Stimulated activated CD4-positive, alpha-beta T cell treated with anti-CD3 and anti-CD28 coated beads, Interleukin-4, amount 100 ng/mL, for 4 hours (primary cell): Measurements from ENCODE around the gene AKTIP.
"Not testable (repeated sequence)": the region's sequence is repeated elsewhere in the genome, so short reads cannot be mapped to it uniquely, and the experiment has no call there.

Source experiments
- DNase-seq, 2 experiments: peaks; one replicate each; pipeline ENCODE4 v3.0.0-alpha.2; 2020

AKTIP gene

DNA sequence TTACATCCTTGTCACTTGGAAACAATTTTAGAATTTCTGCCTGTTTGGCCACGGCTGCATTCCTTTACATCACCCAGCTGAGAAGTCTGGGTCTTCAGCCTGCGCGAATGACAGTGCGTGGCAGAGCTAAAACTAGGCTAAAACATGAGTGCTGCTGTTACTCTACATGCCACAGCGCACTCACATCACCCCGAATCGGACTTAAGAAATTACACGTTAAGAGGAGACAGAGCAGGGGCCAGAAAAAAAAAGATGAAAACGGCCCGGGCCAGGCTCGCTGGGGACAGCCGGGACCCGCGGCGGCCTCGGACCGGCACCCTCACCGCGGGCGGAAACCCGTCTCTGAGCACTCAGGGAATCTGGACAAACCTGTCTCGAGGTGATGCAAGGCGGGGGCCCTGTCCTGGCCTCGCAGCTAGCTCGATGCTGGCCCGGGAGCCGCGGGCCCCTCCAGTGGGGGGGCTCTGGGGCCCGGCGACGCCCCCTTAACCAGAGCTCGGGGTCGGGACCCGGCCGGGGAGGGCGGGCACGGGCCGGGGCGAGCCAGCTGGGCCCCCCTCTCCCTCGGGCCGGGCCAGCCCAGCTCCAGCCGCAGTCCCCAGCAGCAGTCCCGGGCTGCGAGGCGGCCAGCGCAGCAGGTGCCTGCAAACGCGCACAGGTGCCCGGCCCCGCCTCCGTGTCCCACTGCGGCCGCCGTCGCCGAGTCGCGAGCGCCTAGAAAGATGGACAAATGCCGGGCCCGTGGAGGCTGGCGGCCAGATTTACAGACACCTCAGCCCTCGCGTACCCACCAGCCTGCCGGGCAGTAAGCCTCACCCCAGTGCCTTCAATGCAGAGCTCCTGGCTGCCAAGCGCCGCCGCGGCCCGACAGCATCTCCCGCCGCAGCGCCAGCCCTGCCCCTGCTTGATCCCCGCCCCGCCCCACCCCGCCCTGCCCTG, at the start of gene AKTIP:
TSS of gene AKTIP (minus strand) at position 879 of the 939 bp plus-strand sequence. CDS start 2,950 bp downstream, outside the sequence.
- DNase-seq, result peak in 1 of 2 experiments; percentile 66

GRCh38 chr16:53549970-53550690, 47.1 kb upstream of the AKTIP start:
- peak; percentile 42 to 45 for DNase-seq

GRCh38 chr16:53546988-53547391, 44.0 kb upstream of the AKTIP start:
- DNase-seq, result no peak

DNA sequence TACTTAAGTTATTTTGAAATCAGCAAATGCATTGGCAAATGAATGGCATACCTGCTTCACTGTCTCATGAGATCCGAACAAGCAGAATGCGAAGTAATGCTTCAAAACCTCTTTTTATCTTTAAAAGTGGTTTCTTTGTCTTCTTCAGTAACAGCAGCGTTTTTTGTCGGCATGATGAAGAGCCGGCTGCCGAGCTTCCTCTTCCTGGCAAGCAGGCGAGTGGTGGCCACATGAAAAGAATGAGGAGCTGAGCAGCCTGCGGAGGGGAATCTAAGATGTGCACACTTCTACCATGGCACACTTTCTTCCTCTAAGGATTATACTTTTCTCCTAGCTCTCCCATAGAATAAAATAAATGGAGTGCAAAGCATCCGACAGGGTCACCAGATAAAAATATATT, 42.4 kb upstream of the AKTIP start:
- peak; percentile 17 to 31 for DNase-seq

GRCh38 chr16:53542283-53542682, 39.3 kb upstream of the AKTIP start:
- no peak for DNase-seq

GRCh38 chr16:53541326-53541725, 38.3 kb upstream of the AKTIP start:
- no peak for DNase-seq

DNA sequence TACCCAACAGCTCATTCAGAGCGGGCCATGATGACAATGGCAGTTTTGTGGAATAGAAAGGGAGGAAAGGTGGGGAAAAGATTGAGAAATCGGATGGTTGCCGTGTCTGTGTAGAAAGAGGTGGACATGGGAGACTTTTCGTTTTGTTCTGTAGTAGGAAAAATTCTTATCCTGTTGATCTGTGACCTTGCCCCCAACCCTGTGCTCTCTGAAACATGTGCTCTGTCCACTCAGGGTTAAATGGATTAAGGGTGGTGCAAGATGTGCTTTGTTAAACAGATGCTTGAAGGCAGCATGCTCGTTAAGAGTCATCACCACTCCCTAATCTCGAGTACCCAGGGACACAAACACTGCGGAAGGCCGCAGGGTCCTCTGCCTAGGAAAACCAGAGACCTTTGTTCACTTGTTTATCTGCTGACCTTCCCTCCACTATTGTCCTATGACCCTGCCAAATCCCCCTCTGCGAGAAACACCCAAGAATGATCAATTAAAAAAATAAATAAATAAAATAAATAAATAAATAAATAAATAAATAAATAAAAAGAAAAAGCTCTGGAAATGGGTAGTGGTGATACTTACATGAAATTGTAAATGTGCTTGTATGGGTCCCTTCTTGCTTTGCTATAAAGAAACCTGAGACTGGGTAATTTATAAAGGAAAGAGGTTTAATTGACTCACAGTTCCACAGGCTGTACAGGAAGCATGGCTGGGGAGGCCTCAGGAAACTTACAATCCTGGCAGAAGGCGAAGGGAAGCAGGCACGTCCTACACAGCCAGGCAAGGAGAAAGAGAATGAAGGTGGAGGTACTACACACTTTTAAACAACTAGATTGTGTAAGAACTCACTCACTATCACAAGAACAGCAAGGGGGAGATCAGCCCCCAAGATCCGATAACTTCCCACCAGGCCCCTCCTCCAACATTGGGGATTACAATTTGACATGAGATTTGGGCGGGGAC, 37.0 kb upstream of the AKTIP start:
- not testable (repeated sequence) for DNase-seq

DNA sequence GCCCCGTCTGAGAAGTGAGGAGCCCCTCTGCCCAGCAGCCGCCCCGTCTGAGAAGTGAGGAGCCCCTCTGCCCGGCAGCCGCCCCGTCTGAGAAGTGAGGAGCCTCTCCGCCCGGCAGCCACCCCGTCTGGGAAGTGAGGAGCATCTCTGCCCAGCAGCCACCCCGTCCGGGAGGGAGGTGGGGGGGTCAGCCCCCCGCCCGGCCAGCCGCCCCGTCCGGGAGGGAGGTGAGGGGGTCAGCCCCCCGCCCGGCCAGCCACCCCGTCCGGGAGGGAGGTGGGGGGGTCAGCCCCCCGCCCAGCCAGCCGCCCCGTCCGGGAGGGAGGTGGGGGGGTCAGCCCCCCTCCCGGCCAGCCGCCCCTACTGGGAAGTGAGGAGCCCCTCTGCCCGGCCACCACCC, 36.3 kb upstream of the AKTIP start:
- not testable (repeated sequence) for DNase-seq

GRCh38 chr16:53537626-53538025, 34.6 kb upstream of the AKTIP start:
- no peak for DNase-seq

DNA sequence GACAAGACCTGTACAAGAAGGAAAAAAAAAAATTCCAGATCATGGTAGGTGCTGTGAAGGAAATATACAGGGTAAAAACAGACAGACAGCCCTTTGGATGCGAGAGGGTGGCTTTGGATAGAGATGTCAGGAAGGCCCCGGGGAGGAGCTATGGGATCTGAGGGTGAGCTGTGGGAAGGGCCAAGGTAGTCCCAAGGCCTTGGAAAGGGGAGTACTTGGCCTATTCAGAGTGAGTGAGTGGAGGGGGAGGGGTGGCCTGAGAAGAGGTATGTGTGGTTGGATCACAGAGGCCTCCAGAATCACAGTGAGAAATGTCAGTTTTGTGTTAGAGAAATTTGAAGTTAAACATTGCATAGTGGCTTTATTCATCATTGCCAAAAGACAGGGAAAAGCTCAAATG, 31.2 kb upstream of the AKTIP start:
- DNase-seq, result no peak

- DNase-seq, result no peak
Measured at GRCh38 chr16:53530741-53531140, 27.7 kb upstream of the AKTIP start.

DNA sequence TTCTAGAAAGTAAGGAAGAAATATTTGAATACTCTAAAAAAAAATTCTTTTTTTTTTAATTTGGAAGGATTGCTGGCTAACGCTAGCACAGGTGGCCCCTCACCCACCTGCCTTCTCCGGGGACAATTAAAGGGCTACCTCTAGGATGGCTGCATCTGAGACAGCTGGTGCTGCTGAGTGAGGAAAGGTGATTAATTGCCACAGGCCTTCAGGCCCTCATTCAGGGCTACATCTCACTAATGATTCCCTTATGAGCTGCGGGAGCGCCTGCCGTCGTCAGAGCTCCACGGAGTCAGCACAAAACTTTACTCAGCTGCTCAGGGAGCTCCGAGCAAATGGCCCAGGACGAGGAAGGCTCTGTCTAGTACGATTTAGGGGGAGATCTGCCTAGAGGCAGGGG, 27.0 kb upstream of the AKTIP start:
- no peak for DNase-seq

DNA sequence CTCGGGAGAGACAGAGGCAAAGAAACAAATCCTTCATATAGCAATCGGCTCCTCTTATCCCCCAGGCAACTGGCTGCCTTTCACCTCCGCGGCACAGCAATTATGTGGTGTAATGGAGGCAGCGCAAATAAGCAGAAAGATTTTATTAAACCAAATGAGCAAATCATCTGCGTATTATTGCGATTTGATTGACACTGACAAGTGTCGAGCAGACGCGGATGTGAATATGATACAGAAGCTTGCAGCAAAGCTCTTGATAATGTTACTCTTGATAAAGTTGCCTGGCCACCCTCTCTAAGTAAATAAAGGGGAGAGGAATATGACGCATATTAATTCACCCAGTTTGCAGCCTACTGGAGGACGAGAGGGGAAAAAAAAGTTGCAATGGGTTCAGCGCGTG, 26.5 kb upstream of the AKTIP start:
- DNase-seq, result no peak

- no peak for DNase-seq
Measured at GRCh38 chr16:53528797-53529196, 25.8 kb upstream of the AKTIP start.

- DNase-seq, result no peak
Measured at GRCh38 chr16:53523971-53524548, 21.1 kb upstream of the AKTIP start.

GRCh38 chr16:53523126-53523804, 20.3 kb upstream of the AKTIP start:
- DNase-seq, result no peak

DNA sequence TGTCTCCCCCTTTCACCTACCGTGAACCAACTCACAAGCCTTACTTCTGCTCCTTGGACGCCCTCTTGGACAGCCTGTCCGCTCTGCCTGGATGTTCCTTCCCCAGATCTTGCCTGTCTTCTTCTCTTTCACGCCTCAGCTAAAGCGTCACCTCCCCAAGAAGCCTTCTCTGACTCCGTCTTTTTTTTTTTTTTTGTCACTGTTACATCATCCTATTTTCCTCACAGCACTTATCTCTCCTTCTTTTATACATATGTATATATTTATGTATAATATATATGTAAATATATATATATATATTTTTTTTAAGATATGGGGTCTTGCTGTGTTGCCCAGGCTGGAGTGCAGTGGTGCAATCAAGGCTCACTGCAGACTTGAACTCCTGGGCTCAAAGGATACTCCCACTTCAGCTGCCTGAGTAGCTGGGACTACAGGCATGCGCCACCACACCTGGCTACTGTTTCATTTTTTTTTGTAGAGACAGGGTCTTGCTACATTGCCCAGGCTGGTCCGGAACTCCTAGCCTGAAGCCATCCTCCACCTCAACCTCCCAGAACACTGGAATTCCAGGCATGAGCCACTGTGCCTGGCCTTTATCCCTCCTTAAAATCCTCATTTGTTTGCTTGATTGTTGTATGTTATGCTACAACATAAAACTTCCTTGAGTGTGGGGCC, 16.5 kb upstream of the AKTIP start:
- DNase-seq, result no peak

GRCh38 chr16:53518550-53519416, 15.8 kb upstream of the AKTIP start:
- DNase-seq, result peak; percentile 34 to 73

- no peak for DNase-seq
Measured at GRCh38 chr16:53517851-53518250, 14.8 kb upstream of the AKTIP start.

DNA sequence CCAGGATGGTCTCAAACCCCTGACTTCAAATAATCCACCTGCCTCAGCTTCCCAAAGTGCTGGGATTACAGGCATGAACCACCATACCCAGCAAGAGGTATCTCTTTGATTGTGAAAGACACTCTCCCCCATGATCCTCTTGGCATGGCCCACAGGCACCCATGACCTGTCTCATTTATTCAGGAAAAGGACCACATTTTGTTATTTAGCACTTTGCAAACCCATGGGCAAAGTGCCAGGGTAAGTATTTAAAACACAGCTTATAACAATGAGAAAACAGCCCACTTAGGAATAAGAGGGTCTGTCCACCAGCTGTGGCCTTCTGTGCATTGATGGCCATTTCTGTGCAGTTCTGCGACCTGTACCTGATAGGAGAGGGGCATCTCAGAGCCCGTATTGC, 12.8 kb upstream of the AKTIP start:
- DNase-seq, result no peak
